HG02938 (cell line): ENCODE results near the gene C7orf57.
A peak's percentile ranks its signal among the peaks of the same experiment; 100 is the strongest.
"Not testable (repeated sequence)": the region's sequence is repeated elsewhere in the genome, so short reads cannot be mapped to it uniquely, and the experiment has no call there.

ENCODE experiments used
- ATAC-seq: cut with Tn5 transposase; IDR thresholded peaks from one replicate; pipeline ENCODE4 v1.9.1; 2021; ENCODE audit warnings: mild to moderate bottlenecking, moderate library complexity; ENCODE audit not compliant: unreplicated experiment

C7orf57 gene

DNA sequence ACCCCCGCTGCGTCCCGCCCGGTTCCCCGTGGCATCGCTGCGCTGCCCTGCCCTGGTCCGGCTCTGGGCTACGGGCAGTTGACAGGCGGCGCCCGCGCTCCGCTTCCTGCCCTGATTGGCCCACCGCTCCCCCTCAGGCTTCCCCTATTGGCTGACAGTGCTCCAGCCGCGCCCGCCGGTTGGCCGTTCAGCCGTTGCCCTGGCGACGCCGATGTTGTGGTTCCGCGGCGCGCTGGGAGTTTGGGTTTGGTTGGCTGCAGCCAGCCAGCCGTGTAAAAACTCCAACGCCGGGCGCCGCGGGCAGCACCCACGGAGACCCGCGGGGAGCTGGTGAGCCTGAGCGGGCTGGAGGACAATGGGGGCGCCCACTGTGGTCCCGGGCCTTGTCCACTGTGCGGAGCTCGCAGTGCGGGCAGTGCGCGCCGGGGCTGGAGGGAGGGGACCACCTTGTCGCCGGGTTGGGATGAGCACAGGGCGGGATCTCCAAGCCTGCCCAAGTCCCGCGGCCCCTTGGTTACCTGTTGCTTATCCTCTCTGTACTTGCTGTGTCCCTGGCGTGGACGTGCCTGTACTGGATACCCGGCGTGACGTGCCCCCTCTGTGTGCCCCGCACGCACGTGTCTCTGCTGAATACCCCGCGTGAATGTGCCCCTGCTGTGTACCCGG is at the start of gene C7orf57:
TSS of gene C7orf57 (plus strand) at position 243 of the 666 bp plus-strand sequence. CDS start 766 bp downstream, outside the sequence.
- peak; percentile 94 for ATAC-seq

DNA sequence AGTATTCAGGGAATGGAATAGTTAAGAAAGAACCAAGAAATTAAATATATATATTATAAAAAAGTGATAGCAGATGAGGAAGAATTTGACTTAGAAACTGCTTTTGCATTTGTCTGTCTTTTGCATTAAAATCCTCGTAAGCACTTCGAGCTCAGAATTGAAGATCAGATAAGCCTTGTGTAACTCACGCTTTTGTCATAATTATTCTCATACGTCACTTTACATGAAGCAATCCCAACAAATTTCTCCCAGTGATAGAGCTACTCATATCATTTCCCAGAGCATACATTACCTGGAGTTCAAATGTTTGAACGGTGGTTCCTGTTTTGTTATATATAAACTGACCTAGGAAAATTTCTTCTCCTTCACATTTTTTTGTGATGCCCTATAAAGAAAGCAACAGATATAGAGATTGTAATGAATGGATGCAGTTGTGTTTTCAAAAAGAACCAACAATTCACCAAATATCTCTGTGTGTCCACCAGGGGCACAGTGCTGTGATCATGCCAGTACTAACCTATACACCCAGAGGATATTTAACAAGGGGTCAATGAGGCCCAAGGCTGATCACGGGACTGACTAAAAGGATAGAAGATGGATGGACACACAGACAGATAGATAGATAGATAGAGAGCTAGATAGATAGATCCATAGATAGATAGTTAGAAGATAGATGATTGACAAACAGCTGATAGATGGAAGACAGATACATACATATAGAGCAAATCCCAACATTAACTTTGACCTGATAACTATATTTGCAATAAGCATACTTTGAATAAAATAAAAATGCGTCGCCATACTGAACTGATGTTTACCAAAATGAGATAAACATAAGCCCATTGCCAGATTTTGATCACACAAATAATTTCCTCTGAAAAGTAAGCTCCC is 46.6 kb upstream of the C7orf57 start:
- ATAC-seq: no peak

DNA sequence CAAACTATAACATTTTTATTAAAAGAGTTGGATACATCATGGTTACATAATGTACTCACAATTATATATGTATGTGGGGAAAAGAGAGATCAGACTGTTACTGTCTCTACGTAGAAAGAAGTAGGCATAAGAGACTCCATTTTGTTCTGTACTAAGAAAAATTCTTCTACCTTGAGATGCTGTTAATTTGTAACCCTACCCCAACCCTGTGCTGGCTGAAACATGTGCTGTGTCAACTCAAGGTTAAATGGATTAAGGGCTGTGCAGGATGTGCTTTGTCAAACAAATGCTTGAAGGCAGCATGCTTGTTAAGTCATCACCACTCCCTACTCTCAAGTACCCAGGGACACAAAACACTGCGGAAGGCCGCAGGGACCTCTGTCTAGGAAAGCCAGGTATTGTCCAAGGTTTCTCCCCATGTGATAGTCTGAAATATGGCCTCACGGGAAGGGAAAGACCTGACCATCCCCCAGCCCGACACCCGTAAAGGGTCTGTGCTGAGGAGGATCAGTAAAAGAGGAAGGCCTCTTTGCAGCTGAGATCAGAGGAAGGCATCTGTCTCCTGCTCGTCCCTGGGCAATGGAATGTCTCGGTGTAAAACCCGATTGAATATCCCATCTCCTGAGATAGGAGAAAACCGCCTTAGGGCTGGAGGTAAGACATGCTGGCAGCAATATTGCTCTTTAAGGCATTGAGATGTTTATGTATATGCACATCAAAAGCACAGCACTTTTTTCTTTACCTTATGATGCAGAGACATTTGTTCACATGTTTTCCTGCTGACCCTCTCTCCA is 45.5 kb upstream of the C7orf57 start:
- ATAC-seq: not testable (repeated sequence)

DNA sequence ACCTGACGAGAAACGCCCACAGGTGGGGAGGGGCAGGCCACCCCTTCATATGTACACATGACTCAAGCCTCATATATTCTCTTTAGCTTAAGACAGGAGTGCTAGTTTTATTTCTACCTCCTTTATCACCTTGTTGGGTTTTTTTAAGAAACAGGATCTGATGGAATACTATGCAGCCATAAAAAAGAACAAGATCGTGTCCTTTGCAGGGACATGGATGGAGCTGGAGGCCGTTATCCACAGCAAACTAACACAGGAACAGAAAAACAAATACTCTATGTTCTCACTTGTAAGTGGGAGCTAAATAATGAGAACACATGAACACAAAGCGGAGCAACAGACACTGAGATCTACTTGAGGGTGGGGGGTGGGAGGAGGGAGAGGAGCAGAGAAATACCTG is 44.8 kb upstream of the C7orf57 start:
- no peak for ATAC-seq

DNA sequence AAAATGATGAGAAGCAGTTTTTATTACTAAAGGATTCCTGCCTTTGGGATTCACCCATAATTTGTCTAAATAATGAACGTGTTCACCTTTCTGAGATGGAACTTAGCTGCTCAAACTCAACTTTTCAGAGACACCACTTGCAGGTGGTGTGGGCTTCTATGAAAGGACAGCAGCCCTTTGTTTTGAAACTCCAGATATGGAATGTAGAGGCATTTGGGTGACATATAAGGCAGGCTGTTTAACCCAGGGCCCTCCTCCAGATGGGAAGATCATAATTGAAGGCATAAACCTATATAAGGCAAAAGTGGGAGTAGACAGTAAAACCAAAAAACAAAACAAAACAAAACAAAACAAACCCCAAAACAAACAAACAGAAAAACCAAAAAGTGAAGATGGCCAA is 44.1 kb upstream of the C7orf57 start:
- no peak for ATAC-seq

DNA sequence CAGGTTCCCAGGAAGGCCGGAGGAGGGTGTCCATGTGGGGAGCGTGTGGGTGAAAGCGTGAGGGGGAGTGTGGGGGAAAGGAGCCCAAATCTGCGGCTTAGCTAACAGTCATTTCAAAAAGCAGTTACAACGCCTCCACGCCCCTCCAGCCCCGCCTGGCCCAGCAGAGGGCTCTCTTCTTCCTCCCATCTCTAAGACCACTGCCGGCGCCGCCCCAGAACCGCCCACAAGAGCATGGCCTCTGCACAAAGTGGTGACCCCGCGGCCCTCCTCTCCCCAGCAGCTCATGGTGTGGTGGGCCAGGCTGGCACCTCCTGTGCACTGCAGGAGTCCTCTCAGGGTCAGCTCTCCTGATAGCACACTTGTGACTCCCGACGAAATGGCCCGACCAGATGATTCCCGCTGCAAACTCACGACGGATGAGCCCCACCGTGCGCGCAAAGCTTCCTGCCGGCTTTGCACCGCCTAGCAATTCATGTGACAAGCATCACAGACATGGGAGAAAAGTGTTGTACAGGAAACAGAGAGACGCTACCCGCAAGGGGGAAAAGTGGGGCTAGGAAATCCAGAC is 43.5 kb upstream of the C7orf57 start:
- peak; percentile 99 for ATAC-seq

DNA sequence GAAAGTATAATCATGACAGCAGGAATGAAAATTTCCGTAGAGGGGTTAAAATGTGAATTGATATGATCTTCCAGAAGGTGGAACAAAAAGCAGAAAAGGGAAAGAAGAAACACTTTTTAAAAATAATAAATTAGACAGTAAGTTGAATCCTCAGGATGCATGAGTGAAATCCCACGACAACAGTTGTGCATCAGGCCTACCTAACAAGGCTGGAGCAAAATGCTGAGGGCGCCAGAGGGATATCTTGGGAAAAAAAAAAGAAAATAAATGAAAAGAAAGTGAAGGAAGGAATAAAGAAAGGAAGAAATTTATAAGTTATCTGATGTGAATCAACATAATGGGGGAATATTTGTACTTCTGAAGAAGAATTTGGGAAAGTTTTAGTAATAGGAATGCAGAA is 42.9 kb upstream of the C7orf57 start:
- ATAC-seq: no peak

DNA sequence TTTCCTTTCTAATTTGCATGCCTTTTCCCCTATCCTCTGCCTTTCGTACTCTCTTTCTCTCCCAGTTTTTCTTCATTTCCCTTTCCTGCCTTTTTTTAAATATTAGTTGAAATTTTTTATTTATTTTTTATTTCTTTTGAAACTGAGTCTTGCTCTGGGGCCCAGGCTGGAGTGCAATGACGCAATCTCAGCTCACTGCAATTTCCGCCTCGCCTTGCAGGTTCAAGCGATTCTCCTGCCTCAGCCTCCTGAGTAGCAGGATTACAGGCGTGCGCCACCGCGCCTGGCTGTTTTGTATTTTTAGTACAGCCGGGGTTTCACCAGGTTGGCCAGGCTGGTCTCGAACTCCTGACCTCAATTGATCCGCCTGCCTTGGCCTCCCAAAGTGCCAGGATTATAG is 35.9 kb upstream of the C7orf57 start:
- no peak for ATAC-seq

DNA sequence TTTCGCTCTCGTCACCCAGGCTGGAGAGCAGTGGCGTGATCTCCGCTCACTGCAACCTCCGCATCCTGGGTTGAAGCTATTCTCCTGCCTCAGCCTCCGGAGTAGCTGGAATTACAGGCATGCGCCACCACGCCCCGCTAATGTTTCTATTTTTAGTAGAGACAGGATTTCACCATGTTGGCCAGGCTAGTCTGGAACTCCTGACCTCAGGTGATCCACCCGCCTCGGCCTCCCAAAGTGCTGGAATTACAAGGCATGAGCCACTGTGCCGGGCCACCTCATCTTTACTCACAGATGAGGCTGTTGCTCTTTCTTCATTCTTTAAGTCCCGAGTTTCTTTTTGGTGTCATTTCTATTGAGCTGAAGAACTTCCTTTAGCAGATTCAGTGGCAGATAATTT is 35.2 kb upstream of the C7orf57 start:
- not testable (repeated sequence) for ATAC-seq

DNA sequence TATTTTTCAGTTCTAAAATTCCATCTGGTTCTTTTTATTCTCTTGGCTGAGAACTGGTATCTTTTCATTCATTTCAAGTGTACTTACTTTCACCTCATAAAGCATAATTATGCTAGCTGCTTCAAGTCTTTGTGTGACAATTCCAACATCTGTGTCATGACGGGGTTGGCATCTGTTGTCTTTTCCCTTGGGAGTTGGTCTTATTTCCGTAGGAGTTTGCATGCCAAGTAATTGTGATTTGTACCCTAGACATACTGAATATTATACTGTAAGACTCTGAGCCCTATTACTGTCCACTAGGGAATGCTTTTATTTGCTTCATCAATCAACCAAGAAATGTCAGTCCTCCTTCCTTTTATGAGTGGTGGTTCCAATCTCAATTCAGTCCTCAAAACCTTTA is 31.3 kb upstream of the C7orf57 start:
- ATAC-seq: no peak

DNA sequence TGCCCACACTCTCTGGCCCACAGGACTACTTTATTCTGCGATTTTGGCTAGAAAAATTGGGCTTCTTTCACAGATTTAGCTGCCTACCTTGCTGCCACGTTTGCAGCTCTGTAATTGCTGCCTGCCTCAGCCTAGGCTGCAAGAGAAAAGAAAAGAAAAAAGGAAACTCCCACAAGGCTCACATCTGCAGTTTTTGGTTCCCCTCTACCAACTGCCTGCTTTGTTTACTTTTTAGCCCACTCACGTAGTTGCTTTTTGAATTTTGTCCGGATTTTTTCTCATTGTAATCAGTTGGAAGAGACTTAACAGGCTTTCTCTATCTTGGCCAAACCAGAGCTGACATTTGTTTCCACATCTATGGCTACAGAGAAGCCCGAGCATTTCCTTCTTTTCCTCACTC is 30.7 kb upstream of the C7orf57 start:
- ATAC-seq: no peak

DNA sequence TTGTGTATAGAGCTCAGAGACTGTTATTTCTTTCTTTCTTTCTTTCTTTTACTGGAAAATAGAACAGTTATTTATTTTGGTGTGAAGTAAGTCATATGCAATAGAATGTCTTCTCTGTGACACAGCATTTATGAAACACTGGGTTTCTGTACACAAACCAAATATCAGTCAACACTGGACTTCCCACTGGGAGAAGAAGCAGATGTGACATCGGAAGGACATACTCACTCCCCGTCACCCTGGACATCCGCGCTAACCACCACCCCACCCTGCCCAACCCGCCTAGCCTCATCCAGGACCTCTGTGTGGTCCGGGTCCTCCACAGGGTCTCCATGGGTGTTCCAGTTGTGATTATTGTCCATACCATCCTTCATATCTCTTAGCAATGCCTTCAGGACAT is 28.5 kb upstream of the C7orf57 start:
- no peak for ATAC-seq

DNA sequence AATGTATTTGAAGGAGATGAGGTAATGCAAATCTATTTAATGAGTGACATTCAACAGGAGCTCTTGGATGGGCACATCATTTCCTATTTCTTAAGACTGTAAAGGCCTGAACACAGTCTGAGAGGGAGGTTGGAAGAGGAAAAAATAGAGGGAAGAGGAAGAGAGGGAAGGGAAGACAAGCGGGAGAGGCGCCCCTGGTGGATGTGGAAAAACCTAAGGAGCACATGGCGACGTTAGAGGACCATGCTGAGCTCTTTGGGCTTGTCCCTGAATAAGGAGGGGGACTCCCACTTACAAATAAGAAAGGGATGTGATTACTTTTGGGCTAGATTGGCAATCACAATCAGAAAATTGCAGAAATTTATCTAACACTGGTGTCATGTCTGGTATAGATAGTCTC is 26.1 kb upstream of the C7orf57 start:
- no peak for ATAC-seq

DNA sequence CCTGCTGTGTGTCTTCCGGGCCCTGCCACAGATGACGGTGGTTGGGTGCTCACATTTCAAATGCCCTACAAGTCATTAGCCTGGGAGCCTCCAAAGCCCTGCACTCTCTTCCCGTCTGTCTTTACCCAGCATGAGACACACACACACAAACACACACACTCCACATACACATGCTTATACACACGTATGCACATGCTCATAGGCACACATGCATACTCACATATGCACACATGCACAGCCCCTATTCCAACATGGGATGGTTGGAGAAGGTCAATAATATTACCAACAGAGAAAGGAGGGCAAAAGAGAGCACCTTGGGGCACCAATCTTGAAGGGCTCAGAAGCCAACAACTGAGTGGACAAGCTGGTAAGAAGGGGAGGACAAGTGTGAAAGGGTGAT is 25.4 kb upstream of the C7orf57 start:
- no peak for ATAC-seq

DNA sequence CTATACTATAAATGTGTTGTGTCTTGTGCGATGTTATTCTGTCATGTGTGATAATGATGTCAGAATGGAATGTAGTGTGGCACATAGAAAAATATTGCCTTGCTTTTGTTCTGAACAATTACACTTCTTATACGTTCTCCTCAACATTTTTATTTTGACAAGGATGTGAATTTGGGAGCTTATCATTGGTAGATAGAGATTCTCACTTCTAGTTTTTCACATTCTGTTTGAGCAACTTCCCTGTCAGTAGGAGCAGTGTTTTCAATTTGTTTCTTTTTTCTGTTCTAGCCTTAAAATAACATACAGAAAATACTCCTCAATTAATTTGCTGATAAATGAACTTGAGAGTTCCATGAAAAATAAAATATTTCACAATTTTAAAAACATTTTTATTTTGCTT is 24.0 kb upstream of the C7orf57 start:
- no peak for ATAC-seq

DNA sequence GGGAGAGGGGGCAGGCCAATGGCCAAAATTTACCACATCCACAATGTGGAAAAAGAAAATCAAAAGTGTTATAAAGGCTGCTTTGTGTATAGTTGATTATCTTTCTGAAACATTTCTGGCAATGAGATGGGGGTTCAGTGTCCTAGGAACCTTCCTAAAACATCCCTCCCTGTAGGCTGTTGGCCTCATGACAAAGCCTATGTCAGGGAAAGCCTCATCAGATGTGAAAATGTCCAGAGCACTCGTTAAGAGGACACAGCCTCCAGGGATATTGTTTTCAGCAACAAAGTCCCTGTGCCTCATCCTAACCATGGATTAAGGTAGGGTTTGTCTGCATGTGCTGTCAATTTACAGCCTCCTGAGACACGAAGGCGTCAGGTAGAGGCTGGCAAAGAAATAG is 23.4 kb upstream of the C7orf57 start:
- no peak for ATAC-seq

DNA sequence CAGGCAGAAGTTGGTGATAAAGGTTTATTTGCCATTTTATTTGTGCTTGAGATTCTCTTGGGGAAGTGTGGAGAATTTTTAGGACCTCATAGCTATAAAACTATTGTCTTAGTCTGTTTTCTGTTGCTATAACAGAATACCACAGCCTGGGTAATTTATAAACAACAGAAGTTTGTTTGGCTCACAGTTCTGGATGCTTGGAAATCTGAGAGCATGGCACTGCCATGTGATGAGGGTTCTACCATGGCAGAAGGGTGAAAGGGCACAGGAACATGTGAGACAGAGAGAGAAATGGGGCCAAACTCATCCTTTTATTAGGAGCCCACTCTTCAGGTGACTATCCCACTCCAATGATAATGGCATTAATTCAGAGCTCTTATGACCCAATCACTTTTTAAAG is 18.7 kb upstream of the C7orf57 start:
- no peak for ATAC-seq

DNA sequence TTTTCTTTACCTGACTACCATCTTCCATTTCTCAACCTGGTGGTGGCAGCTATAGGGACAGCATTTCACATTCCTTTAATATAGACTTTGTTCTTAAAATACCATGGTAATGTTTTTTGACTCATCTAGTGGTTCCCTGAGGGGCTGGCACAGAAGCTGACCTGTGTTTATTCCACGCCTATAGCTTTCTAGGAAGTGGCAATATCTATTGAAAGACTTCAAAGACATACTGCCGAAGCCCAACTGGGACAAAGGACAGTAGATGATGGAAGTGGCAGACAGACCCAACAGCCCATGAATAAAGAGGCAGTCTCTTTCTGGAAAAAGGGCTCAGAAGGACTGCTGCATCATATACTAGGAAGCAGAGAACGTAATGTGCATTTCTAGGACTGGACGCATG is 17.7 kb upstream of the C7orf57 start:
- ATAC-seq: no peak

DNA sequence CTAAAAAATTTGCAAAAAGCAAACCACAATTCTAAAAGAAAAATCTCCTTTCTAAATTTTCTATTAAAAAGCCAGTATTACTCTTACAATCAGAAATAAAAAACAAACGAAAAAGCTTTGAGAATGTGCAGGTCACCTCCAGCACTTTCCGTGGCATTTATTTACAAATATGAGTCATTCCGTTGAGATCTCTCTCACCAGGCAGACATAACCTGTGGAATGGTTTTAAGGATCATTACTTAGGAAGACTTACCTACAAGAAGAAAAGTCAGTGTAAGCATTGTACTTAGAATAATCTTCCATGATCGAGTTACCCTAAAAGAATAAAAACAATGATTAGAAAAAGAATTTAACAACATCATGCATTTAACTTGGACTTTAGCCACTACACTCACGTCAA is 9.7 kb upstream of the C7orf57 start:
- no peak for ATAC-seq

DNA sequence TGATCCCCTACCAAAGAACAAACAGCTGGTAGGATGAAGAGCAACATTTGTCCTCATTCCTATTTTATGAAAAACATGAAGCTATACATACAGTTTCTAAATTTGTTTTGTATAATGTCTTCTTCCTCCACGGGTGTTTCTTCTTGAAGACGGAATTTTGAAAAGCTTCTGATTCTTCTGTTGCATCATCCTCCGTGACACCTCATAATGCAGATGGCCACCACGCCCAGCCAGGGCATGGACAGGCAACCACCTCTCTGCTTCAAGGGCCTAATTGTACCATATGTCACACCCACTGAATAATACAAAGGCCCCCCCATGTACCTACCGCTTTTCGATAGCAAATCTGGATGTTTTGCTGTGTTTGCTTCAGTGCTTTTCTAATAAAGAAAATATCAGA is 6.4 kb upstream of the C7orf57 start, which contains the start of gene SUN3:
TSS of gene SUN3 (minus strand) at position 170 of the 400 bp plus-strand sequence. CDS start at position 1, 169 bp downstream.
- ATAC-seq: no peak

DNA sequence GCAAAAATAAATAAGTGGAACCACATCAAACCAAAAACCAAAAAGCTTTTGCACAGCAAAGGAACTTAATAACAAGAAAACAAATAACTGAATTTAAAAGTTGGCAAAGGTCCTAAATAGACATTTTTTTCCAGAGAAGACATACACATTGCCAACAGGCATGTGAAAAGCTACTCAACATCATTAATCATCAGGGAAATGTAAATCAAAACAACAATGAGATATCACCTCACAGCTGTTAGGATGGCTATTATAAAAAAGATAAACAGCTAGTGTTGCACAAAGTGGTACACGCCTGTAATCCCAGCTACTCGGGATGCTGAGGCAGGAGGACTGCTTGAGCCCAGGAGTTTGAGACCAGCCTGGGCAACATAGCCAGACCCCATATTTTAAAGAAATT is 4.2 kb upstream of the C7orf57 start:
- ATAC-seq: no peak
